SU-DHL-6 (cell line): Measurements from ENCODE around the gene GAS7.

Experiments used
- H2AFZ ChIP-seq: fragments of 200-600 bp; sonication (generic); 2 replicates; pipeline ENCODE4 v1.6.1; 2014; ENCODE audit warnings: low read depth, mild to moderate bottlenecking, moderate library complexity, mixed read lengths, antibody characterized with exemption, low read length; ENCODE audit not compliant: severe bottlenecking
- H3F3A ChIP-seq: fragments of 200-600 bp; shearing (Covaris generic); 2 replicates; pipeline ENCODE4 v1.6.0; 2016; ENCODE audit warnings: antibody characterized with exemption, mild to moderate bottlenecking; ENCODE audit not compliant: insufficient read depth
- H3K27ac ChIP-seq: fragments of 200-600 bp; sonication (generic); 2 replicates; pipeline ENCODE4 v1.5.1; 2016; ENCODE audit warnings: low read depth, mild to moderate bottlenecking, low read length, moderate library complexity, mixed read lengths
- H3K27me3 ChIP-seq: fragments of 200-600 bp; sonication (generic), shearing (Covaris generic); 2 replicates; pipeline ENCODE4 v1.6.0; 2014; ENCODE audit warnings: mild to moderate bottlenecking, low read length
- H3K36me3 ChIP-seq: fragments of 200-600 bp; sonication (generic); 2 replicates; pipeline ENCODE4 v1.6.1; 2014; ENCODE audit warnings: mild to moderate bottlenecking, low read length, mixed read lengths
- H3K4me2 ChIP-seq: fragments of 300-600, 200-600 bp; shearing (Covaris generic), sonication (generic); 2 replicates; pipeline ENCODE4 v1.6.0; 2014; ENCODE audit warnings: low read length, low read depth, mild to moderate bottlenecking; ENCODE audit not compliant: poor library complexity, severe bottlenecking
- H3K4me3 ChIP-seq: fragments of 200-600 bp; sonication (generic); 2 replicates; pipeline ENCODE4 v1.5.1; 2014; ENCODE audit warnings: antibody characterized with exemption, low read length, mild to moderate bottlenecking, mixed read lengths; ENCODE audit not compliant: insufficient read depth, poor library complexity, severe bottlenecking
- H3K79me2 ChIP-seq: fragments of 200-600 bp; sonication (generic); 2 replicates; pipeline ENCODE4 v1.6.1; 2014; ENCODE audit warnings: mild to moderate bottlenecking, low read length, moderate library complexity; ENCODE audit not compliant: insufficient read depth
- H3K9ac ChIP-seq: fragments of 200-600 bp; sonication (generic); 2 replicates; pipeline ENCODE4 v1.7.0; 2014; ENCODE audit warnings: mild to moderate bottlenecking, low read length
- H3K9me2 ChIP-seq: fragments of 200-600 bp; sonication (generic); replicated peaks from 2 replicates; pipeline ENCODE4 v1.6.1; 2014; ENCODE audit warnings: low read length; ENCODE audit not compliant: insufficient read depth
- H3K9me3 ChIP-seq: fragments of 200-600 bp; sonication (generic); 2 replicates; pipeline ENCODE4 v1.6.1; 2014; ENCODE audit warnings: low read length, mixed read lengths; ENCODE audit not compliant: insufficient read depth
- H4K20me1 ChIP-seq: fragments of 200-600 bp; sonication (generic); 2 replicates; pipeline ENCODE4 v1.6.1; 2014; ENCODE audit warnings: low read depth, mild to moderate bottlenecking, antibody characterized with exemption, low read length, moderate library complexity, mixed read lengths
- EZH2phosphoT487 ChIP-seq: fragments of 200-600 bp; sonication (generic), shearing (Covaris generic); conservative IDR thresholded peaks from 2 replicates; pipeline ENCODE4 v1.6.1; 2018; ENCODE audit warnings: mild to moderate bottlenecking, antibody characterized with exemption, low read length, moderate library complexity, mixed read lengths
- TF ChIP-seq, protein P1 (sequence below): fragments of 200-600 bp; sonication (generic); IDR thresholded peaks from one replicate; pipeline ENCODE4 v1.5.1; 2017; ENCODE audit warnings: antibody characterized with exemption, mild to moderate bottlenecking, low read length, moderate library complexity; ENCODE audit not compliant: insufficient read depth, poor library complexity, severe bottlenecking

The GAS7 gene

DNA sequence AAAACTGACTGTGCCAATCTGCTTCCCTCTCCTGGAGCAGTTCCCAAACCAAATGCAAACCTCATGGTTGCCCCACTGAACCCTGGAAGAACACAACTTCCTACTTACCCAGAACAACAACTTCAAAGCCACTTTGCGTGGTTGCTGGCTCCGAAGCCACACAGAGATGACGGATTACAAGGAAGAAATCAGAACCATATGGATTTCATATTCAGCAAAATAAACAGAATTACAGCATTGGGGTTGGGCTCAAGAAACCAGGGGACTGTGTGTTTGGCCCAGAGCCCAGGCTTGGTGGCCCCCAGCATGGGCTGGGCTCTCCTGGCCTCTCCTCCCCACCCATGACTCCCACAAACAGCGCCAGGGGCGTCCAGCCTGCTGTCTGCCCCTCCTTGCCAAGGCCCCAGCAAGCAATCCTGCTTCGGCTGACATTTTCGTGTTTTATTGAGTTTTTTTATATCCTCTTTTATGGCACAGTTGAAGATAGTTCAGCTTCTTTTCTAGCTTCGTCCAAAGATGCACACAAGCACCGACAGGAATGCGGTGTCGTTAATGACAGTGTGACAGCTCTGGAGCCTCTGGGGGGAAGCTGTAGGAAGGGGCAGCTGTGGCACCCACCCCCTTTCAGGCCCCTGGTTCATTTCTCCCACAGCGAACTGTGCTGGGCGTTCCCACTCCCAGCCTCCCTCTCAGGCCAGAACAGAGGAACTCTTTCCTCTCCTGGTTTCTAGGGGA is 137.1 kb downstream of the GAS7 start:
- TF ChIP-seq EZH2phosphoT487 = no peak
- TF ChIP-seq, protein P1, sequence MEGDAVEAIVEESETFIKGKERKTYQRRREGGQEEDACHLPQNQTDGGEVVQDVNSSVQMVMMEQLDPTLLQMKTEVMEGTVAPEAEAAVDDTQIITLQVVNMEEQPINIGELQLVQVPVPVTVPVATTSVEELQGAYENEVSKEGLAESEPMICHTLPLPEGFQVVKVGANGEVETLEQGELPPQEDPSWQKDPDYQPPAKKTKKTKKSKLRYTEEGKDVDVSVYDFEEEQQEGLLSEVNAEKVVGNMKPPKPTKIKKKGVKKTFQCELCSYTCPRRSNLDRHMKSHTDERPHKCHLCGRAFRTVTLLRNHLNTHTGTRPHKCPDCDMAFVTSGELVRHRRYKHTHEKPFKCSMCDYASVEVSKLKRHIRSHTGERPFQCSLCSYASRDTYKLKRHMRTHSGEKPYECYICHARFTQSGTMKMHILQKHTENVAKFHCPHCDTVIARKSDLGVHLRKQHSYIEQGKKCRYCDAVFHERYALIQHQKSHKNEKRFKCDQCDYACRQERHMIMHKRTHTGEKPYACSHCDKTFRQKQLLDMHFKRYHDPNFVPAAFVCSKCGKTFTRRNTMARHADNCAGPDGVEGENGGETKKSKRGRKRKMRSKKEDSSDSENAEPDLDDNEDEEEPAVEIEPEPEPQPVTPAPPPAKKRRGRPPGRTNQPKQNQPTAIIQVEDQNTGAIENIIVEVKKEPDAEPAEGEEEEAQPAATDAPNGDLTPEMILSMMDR = no peak
- H3F3A ChIP-seq = no peaks in the 10 kb centered on the region
- H3K9me2 ChIP-seq = no peaks in the 10 kb centered on the region
- no peak overlapping the region for H2AFZ ChIP-seq
- H3K9me3 ChIP-seq = no peaks in the 10 kb centered on the region
- no peak overlapping the region for H3K9ac ChIP-seq
- no peaks in the 10 kb centered on the region for H3K36me3 ChIP-seq
- no peak overlapping the region for H3K4me2 ChIP-seq
- H3K27ac ChIP-seq = no peak overlapping the region
- no peaks in the 10 kb centered on the region for H3K27me3 ChIP-seq
- no peaks in the 10 kb centered on the region for H4K20me1 ChIP-seq
- H3K79me2 ChIP-seq = no peaks in the 10 kb centered on the region
- no peak overlapping the region for H3K4me3 ChIP-seq

DNA sequence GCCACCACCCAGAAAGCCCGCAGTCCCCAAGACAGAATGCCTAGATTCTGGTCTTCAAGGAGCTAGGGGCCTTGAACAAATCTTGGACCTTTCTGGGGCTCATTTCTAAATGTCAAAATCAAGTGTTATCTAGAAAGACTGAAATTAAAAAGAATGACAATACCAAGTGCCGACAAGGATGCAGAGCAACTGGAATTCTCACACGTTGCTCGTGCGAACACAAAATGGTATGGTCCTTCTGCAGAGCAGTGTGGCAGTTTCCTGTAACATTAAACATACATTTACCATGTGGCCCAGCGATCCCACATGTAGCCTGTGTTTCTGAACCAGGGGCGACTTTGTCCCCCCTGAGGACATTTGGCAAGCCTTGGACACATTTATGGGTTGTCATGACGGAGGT is 137.9 kb downstream of the GAS7 start:
- Histone ChIP-seq H4K20me1 (no peaks in the 10 kb centered on the region), H3K27me3 (no peaks in the 10 kb centered on the region), H2AFZ (no peak overlapping the region), H3K4me3 (no peak overlapping the region), H3K79me2 (no peaks in the 10 kb centered on the region), H3K36me3 (no peaks in the 10 kb centered on the region), H3K9ac (no peak overlapping the region), H3F3A (no peaks in the 10 kb centered on the region), H3K27ac (peak overlapping the region; percentile 49; the same call in 1 of the 2 replicates), H3K9me3 (no peaks in the 10 kb centered on the region), H3K4me2 (no peak overlapping the region), H3K9me2 (no peaks in the 10 kb centered on the region)
- TF ChIP-seq, protein P1 = no peak
- no peak for TF ChIP-seq EZH2phosphoT487

DNA sequence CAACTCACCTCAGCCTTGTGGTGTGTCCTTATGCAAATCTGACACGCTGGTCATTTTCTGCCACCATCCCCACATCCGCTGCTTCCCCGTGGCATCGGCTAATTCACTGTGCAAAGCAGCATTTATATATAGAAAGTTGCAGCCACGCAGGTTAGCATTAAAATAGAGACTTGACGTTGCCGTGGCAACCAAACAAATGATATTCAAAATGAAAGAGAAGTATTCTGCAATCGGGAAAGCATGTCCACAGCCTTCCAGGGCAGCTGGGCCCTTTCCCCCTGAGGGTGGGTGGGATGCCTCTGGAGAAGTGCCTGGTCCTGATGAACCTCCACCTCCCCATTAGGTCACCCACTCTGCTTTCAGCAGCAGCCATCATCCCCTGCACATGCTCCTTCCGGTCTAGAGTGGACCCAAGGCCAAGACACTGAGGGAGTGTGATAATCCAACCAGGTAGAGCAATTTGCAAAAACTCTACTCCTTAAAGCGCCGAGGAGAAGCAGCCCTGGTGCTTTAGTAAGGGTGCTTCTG is 138.7 kb downstream of the GAS7 start:
- Histone ChIP-seq H4K20me1 (no peaks in the 10 kb centered on the region), H3K27ac (peak overlapping the region; percentile 49), H3K36me3 (no peaks in the 10 kb centered on the region), H3K9me3 (no peaks in the 10 kb centered on the region), H2AFZ (no peak overlapping the region), H3K9ac (no peak overlapping the region), H3K9me2 (no peaks in the 10 kb centered on the region), H3K4me3 (no peak overlapping the region), H3F3A (no peaks in the 10 kb centered on the region), H3K79me2 (no peaks in the 10 kb centered on the region), H3K27me3 (no peaks in the 10 kb centered on the region), H3K4me2 (peak overlapping the region; percentile 30)
- TF ChIP-seq, protein P1 = no peak
- TF ChIP-seq EZH2phosphoT487 = no peak
